Measurements from ENCODE around the gene DNM3.
"Not testable (repeated sequence)": the region's sequence is repeated elsewhere in the genome, so short reads cannot be mapped to it uniquely, and the experiment has no call there.

The DNM3 gene

GRCh38 chr1:172277989-172278388 lies 436.7 kb downstream of the DNM3 start:
- no peak for DNase-seq (ENCODE audit: low spot score)

- no peak for DNase-seq (ENCODE audit: low spot score)
Measured at GRCh38 chr1:172278478-172278877, 437.2 kb downstream of the DNM3 start.

DNA sequence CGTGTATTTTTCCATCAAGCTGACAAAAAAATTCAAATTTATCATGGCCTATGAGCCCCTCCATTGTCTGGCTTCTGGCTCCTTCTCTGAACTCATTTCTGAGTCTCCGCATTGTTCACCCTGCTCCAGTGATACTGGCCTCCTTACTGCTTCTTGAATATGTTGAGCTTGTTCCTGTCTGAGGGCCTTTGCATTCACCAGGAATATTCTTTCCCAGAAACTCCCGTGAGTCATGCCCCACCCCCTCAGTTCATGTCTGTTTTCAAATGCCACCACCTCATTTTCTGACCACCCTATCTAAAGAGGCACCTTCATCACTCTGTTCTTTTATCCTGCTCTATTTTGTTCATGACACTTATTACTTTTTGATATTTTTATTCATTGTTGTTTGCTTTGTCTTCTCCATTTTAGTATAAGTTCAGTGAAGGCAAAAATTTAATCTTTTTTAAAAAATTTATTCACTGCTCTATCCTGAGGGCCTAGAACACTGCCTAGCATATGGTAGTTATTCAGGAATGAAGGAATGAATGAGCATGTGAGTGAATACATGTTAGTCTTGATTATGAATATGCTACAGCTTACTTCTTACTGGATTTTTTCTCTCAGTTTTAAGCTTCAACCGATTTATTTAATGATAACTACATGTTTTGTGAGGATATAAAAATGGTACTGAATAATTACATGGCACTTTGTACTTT lies 438.8 kb downstream of the DNM3 start:
- DNase-seq (ENCODE audit: low spot score), result no peak

- DNase-seq (ENCODE audit: low spot score), result no peak
Measured at GRCh38 chr1:172283766-172284165, 442.5 kb downstream of the DNM3 start.

DNA sequence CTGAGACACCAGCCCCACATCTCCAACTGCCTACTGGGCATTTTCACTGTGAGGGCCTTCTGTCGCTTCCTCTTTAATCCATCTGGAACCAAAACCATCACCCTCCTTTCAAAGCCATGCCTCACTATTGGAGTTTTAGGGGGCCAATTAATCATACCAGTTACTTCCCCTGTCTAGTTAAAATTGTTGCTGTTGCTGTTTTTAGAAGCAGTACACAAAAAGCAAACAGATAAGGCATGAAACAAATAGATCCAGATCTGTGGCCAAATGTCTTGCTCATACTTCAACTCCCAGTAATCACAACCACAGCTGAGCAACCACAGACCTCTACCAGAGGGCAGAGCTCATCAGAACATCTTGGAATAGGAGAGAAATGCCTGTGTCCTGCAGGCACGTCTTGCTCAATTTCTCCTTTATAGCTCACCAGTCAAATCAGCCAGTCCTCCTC lies 445.4 kb downstream of the DNM3 start:
- DNase-seq (ENCODE audit: low spot score), result no peak

DNA sequence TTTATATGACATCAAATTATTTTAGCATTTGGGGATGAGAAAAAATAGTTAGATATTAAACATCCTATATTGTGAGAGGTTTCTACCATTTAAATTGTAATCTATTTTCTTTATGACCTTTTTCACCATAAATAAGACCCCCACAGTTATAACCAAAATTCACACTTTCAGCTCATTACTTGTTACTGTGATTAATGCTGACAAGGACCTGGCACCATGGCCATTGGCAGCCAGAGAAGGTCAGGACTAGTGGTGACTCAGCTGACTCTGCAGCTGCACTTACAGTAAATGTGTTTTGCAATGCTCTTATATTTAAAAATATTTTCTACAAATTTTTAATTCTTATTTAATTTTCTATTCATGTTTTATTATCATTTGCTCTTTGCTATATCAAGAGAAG lies 445.9 kb downstream of the DNM3 start:
- DNase-seq (ENCODE audit: low spot score), result no peak

- no peak for DNase-seq (ENCODE audit: low spot score)
Measured at GRCh38 chr1:172288581-172288980, 447.3 kb downstream of the DNM3 start.

GRCh38 chr1:172289448-172289847 lies 448.1 kb downstream of the DNM3 start:
- no peak for DNase-seq (ENCODE audit: low spot score)

DNA sequence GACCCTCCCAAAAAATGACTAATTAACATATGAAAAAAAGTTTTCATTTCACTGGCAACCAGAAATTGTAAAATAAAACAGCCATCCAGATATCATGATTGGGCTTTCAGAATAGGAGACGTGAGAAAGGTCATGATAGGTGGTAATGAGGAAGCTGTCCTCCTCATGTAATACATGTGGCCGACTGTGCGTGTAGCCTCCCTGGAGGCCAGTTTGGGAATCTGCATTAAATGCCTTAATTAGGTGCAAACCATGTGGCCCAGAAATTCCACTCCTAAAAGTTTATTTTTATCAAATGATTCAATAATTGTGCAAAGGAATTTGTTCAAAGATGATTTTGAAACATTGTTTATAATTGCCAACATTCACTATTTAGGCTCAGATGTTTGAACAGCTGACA lies 451.5 kb downstream of the DNM3 start:
- DNase-seq (ENCODE audit: low spot score), result no peak

GRCh38 chr1:172293429-172293828 lies 452.1 kb downstream of the DNM3 start:
- DNase-seq (ENCODE audit: low spot score), result no peak

- no peak for DNase-seq (ENCODE audit: low spot score)
Measured at GRCh38 chr1:172298141-172298540, 456.8 kb downstream of the DNM3 start.

GRCh38 chr1:172298911-172299310 lies 457.6 kb downstream of the DNM3 start:
- no peak for DNase-seq (ENCODE audit: low spot score)

DNA sequence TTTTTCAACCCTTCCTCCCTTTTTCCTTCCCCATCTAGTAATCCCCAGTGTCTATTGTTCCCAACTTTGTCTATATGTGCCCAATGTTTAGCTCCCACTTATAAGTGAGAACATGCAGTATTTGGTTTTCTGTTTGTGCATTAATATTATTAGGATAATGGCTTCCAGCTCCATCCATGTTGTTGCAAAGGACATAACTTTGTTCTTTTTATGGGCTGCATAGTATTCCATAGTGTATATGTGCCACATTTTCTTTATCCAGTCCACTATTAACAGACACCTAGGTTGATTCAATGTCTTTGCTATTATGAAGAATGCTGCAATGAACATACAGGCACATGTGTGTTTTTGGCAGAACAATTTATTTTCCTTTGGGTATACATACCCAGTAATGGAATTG lies 458.2 kb downstream of the DNM3 start:
- no peak for DNase-seq (ENCODE audit: low spot score)

DNA sequence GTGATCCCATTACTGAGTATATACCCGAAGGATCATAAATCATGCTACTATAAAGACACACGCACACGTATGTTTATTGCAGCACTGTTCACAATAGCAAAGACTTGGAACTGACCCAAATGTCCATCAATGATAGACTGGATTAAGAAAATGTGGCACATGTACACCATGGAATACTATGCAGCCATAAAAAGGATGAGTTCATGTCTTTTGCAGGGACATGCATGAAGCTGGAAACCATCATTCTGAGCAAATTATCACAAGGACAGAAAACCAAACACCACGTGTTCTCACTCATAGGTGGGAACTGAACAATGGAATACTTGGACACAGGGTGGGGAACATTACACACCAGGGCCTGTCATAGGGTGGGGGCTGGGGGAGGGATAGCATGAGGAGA lies 466.2 kb downstream of the DNM3 start:
- not testable (repeated sequence) for DNase-seq (ENCODE audit: low spot score)

GRCh38 chr1:172308142-172308541 lies 466.8 kb downstream of the DNM3 start:
- no peak for DNase-seq (ENCODE audit: low spot score)

GRCh38 chr1:172308577-172308976 lies 467.3 kb downstream of the DNM3 start:
- no peak for DNase-seq (ENCODE audit: low spot score)

DNA sequence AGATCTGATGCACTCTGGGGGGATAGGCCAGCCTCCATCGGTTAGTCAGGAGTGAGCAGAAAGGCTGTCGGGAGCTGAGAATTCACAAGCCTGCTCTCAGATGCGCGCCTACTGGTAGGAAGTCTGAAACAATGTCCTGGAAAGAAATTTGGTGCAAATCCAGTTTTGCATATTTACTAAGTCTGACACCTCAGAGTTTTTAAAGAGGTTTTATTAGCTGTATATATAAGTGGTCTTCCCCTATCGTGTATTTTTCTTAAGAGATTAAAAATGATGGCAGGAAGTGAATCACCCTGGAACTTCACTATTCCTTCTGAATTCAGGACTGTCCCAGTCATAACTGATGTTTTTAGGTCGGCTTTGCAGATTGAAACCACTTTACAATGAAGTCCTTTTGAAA lies 479.4 kb downstream of the DNM3 start:
- no peak for DNase-seq (ENCODE audit: low spot score)

- no peak for DNase-seq (ENCODE audit: low spot score)
Measured at GRCh38 chr1:172321451-172321850, 480.2 kb downstream of the DNM3 start.

GRCh38 chr1:172322219-172323061 lies 481.1 kb downstream of the DNM3 start:
- no peak for DNase-seq (ENCODE audit: low spot score)

DNA sequence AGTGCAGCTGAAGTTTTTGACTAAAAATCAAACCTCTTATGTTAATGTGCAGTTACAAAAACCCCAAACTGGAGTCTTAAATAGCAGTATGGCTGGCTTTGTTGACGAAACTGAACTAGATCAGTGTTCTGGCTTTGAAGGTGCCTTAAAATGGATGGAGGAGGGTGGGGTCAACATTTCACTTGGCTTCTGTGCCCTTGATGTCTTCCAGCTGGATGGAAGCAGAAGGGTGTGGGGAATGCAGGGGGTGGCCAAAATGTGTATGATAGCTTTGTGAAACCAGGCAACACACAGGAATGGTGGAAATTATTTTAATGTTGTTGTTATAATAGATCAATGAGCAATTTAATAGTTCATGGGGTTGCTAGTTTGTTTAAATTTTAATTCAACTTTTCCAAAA lies 482.4 kb downstream of the DNM3 start:
- no peak for DNase-seq (ENCODE audit: low spot score)

- no peak for DNase-seq (ENCODE audit: low spot score)
Measured at GRCh38 chr1:172324086-172324485, 482.8 kb downstream of the DNM3 start.

DNA sequence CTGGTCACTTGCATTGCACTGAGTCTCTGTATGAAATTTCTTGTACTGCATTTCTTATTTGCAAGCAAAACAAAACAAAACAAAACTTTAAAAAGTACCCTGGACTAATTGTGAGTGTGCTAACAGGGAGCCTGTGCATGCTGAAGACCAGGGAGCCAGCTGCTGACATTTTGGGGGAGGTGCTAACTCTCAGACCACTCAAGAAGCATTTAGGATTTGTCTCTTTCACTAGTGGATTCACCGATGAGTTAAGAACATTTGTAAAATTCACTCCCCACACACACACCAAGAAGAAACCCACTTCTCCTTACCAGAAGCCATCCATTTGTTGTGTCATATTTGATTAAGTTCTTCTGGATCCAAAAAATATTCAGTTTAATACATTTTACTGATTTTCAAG lies 483.5 kb downstream of the DNM3 start:
- DNase-seq (ENCODE audit: low spot score), result no peak

DNA sequence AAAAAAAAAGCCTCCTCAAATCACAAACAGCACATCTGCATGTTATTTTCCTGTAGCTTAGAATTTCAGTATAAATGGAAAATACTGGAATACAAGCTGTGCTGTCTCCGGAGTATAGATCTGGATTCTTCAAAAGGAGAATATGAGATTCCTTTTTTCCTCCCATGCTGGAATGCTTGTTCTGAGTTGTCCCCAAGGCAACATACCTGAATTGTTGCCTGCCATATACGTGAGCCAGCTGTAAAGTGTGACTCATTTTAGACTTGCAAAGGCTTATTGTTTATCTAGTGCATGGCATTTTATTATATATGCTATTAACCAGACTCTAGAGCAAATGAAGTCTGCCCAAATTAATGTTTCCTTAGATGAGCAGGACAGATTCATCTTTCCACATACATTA lies 484.2 kb downstream of the DNM3 start:
- no peak for DNase-seq (ENCODE audit: low spot score)

DNA sequence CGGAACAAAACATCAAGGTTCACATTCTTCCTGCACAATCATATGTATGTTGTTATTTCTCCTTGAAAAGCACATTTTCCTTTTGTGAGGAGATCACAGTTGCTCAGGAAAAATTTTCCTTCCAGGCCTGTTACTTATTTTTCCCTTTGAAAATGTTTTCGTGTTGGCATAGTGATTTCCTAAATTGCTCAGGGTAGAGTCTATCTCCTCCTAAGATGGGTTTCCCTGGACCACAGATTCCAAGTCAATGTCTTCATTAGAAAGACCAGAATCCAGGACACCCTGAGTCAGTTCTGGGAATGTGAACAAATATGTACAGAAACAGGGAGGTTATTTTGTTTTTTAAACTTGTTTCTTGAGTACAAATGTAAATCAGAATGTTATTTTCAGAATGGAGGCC lies 484.8 kb downstream of the DNM3 start:
- no peak for DNase-seq (ENCODE audit: low spot score)
